HG02588 (cell line): ENCODE data around the gene LRRC26.

Source experiments
- ATAC-seq: cut with Tn5 transposase; IDR thresholded peaks from one replicate; pipeline ENCODE4 v1.9.1; 2021; ENCODE audit warnings: mild to moderate bottlenecking, moderate library complexity; ENCODE audit not compliant: unreplicated experiment

Gene LRRC26

GRCh38 chr9:137199411-137200121 is 29.7 kb upstream of the LRRC26 start:
- no peak for ATAC-seq

GRCh38 chr9:137198902-137199283 is 29.0 kb upstream of the LRRC26 start:
- no peak for ATAC-seq

- ATAC-seq, result no peak
Observed at GRCh38 chr9:137198051-137198901, 28.4 kb upstream of the LRRC26 start.

GRCh38 chr9:137195525-137196220 is 25.8 kb upstream of the LRRC26 start:
- ATAC-seq, result no peak

GRCh38 chr9:137194909-137195308 is 25.1 kb upstream of the LRRC26 start:
- no peak for ATAC-seq

- no peak for ATAC-seq
Observed at GRCh38 chr9:137194388-137194787, 24.5 kb upstream of the LRRC26 start.

- no peak for ATAC-seq
Observed at GRCh38 chr9:137193771-137194170, 23.9 kb upstream of the LRRC26 start.

- ATAC-seq, result no peak
Observed at GRCh38 chr9:137192859-137193258, 23.0 kb upstream of the LRRC26 start.

- no peak for ATAC-seq
Observed at GRCh38 chr9:137192448-137192780, 22.6 kb upstream of the LRRC26 start.

- ATAC-seq, result no peak
Observed at GRCh38 chr9:137191691-137192447, 22.0 kb upstream of the LRRC26 start.

GRCh38 chr9:137191245-137191644 is 21.4 kb upstream of the LRRC26 start:
- no peak for ATAC-seq

GRCh38 chr9:137190315-137190856 is 20.5 kb upstream of the LRRC26 start:
- no peak for ATAC-seq

GRCh38 chr9:137189297-137190295 is 19.7 kb upstream of the LRRC26 start:
- no peak for ATAC-seq

GRCh38 chr9:137188490-137189296 is 18.8 kb upstream of the LRRC26 start, which contains the start of the genes ANAPC2 and SSNA1:
TSS of gene ANAPC2 (minus strand) at chr9:137188560. CDS start at chr9:137188532, 28 bp downstream.
TSS of gene SSNA1 (plus strand) at chr9:137188676. CDS start at chr9:137188727, 51 bp downstream.
- peak; percentile 73 for ATAC-seq

- ATAC-seq, result no peak
Observed at GRCh38 chr9:137188086-137188489, 18.2 kb upstream of the LRRC26 start.

GRCh38 chr9:137187386-137187785 is 17.5 kb upstream of the LRRC26 start:
- no peak for ATAC-seq

GRCh38 chr9:137186385-137186784 is 16.5 kb upstream of the LRRC26 start:
- ATAC-seq, result no peak

GRCh38 chr9:137185921-137186320 is 16.1 kb upstream of the LRRC26 start:
- no peak for ATAC-seq
